Measurements from ENCODE around the gene FADS3.
A peak's percentile ranks its signal among the peaks of the same experiment; 100 is the strongest.
"Not testable (repeated sequence)": the region's sequence is repeated elsewhere in the genome, so short reads cannot be mapped to it uniquely, and the experiment has no call there.

FADS3 gene

GRCh38 chr11:61898247-61898582 is 6.9 kb upstream of the FADS3 start:
- no peak for DNase-seq (ENCODE audit: low spot score)

- peak; percentile 73 for DNase-seq (ENCODE audit: low spot score)
Observed at GRCh38 chr11:61897387-61898246, 6.3 kb upstream of the FADS3 start.

- DNase-seq (ENCODE audit: low spot score): no peak
Observed at GRCh38 chr11:61896665-61897386, 5.5 kb upstream of the FADS3 start.

GRCh38 chr11:61895718-61896059 is 4.3 kb upstream of the FADS3 start:
- DNase-seq (ENCODE audit: low spot score): no peak

- DNase-seq (ENCODE audit: low spot score): no peak
Observed at GRCh38 chr11:61895046-61895717, 3.8 kb upstream of the FADS3 start.

- DNase-seq (ENCODE audit: low spot score): no peak
Observed at GRCh38 chr11:61893981-61894380, 2.6 kb upstream of the FADS3 start.

- no peak for DNase-seq (ENCODE audit: low spot score)
Observed at GRCh38 chr11:61892085-61892370, 683 bp upstream of the FADS3 start.

GRCh38 chr11:61890529-61891330 is 615 bp downstream of the FADS3 start:
- no peak for DNase-seq (ENCODE audit: low spot score)

GRCh38 chr11:61889831-61890230 is 1.5 kb downstream of the FADS3 start:
- DNase-seq (ENCODE audit: low spot score): no peak

GRCh38 chr11:61888590-61888989 is 2.8 kb downstream of the FADS3 start:
- DNase-seq (ENCODE audit: low spot score): no peak

GRCh38 chr11:61887839-61888494 is 3.4 kb downstream of the FADS3 start:
- DNase-seq (ENCODE audit: low spot score): no peak

GRCh38 chr11:61886643-61887042 is 4.7 kb downstream of the FADS3 start:
- no peak for DNase-seq (ENCODE audit: low spot score)

- no peak for DNase-seq (ENCODE audit: low spot score)
Observed at GRCh38 chr11:61885784-61886580, 5.4 kb downstream of the FADS3 start.

GRCh38 chr11:61885166-61885778 is 6.1 kb downstream of the FADS3 start:
- DNase-seq (ENCODE audit: low spot score): no peak

- DNase-seq (ENCODE audit: low spot score): no peak
Observed at GRCh38 chr11:61883947-61884346, 7.4 kb downstream of the FADS3 start.

- DNase-seq (ENCODE audit: low spot score): no peak
Observed at GRCh38 chr11:61883327-61883726, 8.0 kb downstream of the FADS3 start.

- DNase-seq (ENCODE audit: low spot score): no peak
Observed at GRCh38 chr11:61882879-61883278, 8.5 kb downstream of the FADS3 start.

- not testable (repeated sequence) for DNase-seq (ENCODE audit: low spot score)
Observed at GRCh38 chr11:61882267-61882666, 9.1 kb downstream of the FADS3 start.

GRCh38 chr11:61881397-61881796 is 9.9 kb downstream of the FADS3 start:
- no peak for DNase-seq (ENCODE audit: low spot score)

- no peak for DNase-seq (ENCODE audit: low spot score)
Observed at GRCh38 chr11:61880454-61880853, 10.9 kb downstream of the FADS3 start.

- DNase-seq (ENCODE audit: low spot score): no peak
Observed at GRCh38 chr11:61880031-61880430, 11.3 kb downstream of the FADS3 start.

All from globus pallidus (tissue), 1 donor.